Type B pancreatic cell (in vitro differentiated cells): ENCODE data around the gene TP53TG3E. TPM values are rescaled to one million over a fixed set of nuclear protein-coding genes. Genes with fewer than 3 reads are reported as not detected.
A peak's percentile ranks its signal among the peaks of the same experiment; 100 is the strongest.
"Not testable (repeated sequence)": the region's sequence is repeated elsewhere in the genome, so short reads cannot be mapped to it uniquely, and the experiment has no call there.

Source experiments
- DNase-seq: peaks from one replicate; pipeline ENCODE4 v3.0.0; 2021; ENCODE audit warnings: mixed read lengths; ENCODE audit not compliant: unreplicated experiment; ENCODE audit errors: extremely low spot score
- H3K27ac Mint-ChIP-seq: 2 replicates; pipeline ENCODE4 v1.8.0; 2021; ENCODE audit warnings: mild to moderate bottlenecking, mixed read lengths
- H3K27me3 Mint-ChIP-seq: 2 replicates; pipeline ENCODE4 v1.8.0; 2021; ENCODE audit warnings: mixed read lengths
- H3K36me3 Mint-ChIP-seq: 2 replicates; pipeline ENCODE4 v1.8.0; 2021; ENCODE audit warnings: mixed read lengths
- H3K4me1 Mint-ChIP-seq: one replicate; pipeline ENCODE4 v1.8.0; 2021; ENCODE audit warnings: mixed read lengths; ENCODE audit not compliant: unreplicated experiment
- H3K4me3 Mint-ChIP-seq: 2 replicates; pipeline ENCODE4 v1.8.0; 2021; ENCODE audit warnings: mild to moderate bottlenecking, mixed read lengths
- H3K9me3 Mint-ChIP-seq: 2 replicates; pipeline ENCODE4 v1.8.0; 2021; ENCODE audit warnings: mixed read lengths
- long read RNA-seq: library from polyadenylated mRNA; unstranded; transcript quantifications from one replicate; pipeline ENCODE4 v2.0.0, GENCODE V29; 2020
- total RNA-seq: library from RNA; stranded (reverse); gene quantifications from 2 replicates; pipeline ENCODE4 v1.2.1, GENCODE V29; 2021; ENCODE audit warnings: low replicate concordance

TP53TG3E gene
- total RNA-seq = not detected in 2 replicates
- long read RNA-seq = 0 reads

- H3K27ac Mint-ChIP-seq, H3K4me1 Mint-ChIP-seq, H3K27me3 Mint-ChIP-seq, H3K9me3 Mint-ChIP-seq, H3K4me3 Mint-ChIP-seq, H3K36me3 Mint-ChIP-seq, DNase-seq: not testable (repeated sequence)
These were observed at the start of gene TP53TG3E for GRCh38 chr16:33304006-33304405. TP53TG3E (plus strand) TSS chr16:33304306; CDS start chr16:33304374, 68 bp downstream.

GRCh38 chr16:33336226-33337012 is 32.3 kb downstream of the TP53TG3E start:
- DNase-seq = peak; percentile 95
- H3K4me1 Mint-ChIP-seq, H3K4me3 Mint-ChIP-seq, H3K27ac Mint-ChIP-seq, H3K9me3 Mint-ChIP-seq, H3K27me3 Mint-ChIP-seq, H3K36me3 Mint-ChIP-seq: not testable (repeated sequence)

GRCh38 chr16:33337627-33338542 is 33.8 kb downstream of the TP53TG3E start:
- not testable (repeated sequence) for H3K27me3 Mint-ChIP-seq, H3K27ac Mint-ChIP-seq, H3K36me3 Mint-ChIP-seq, H3K4me1 Mint-ChIP-seq, H3K4me3 Mint-ChIP-seq, H3K9me3 Mint-ChIP-seq
- DNase-seq = peak; percentile 91

GRCh38 chr16:33338543-33338951 is 34.4 kb downstream of the TP53TG3E start:
- H3K4me3 Mint-ChIP-seq, H3K9me3 Mint-ChIP-seq, H3K27ac Mint-ChIP-seq, H3K4me1 Mint-ChIP-seq, H3K36me3 Mint-ChIP-seq, H3K27me3 Mint-ChIP-seq: not testable (repeated sequence)
- DNase-seq = peak; percentile 76

GRCh38 chr16:33339093-33340061 is 35.3 kb downstream of the TP53TG3E start:
- H3K9me3 Mint-ChIP-seq, H3K27me3 Mint-ChIP-seq, H3K4me3 Mint-ChIP-seq, H3K27ac Mint-ChIP-seq, H3K4me1 Mint-ChIP-seq, H3K36me3 Mint-ChIP-seq: not testable (repeated sequence)
- DNase-seq = peak; percentile 95

Other genes with a start within 250 kb of the TP53TG3E start
- gene TP53TG3C, start 110.1 kb upstream of the TP53TG3E start, total RNA-seq = not detected in 2 replicates
- gene TP53TG3B, start 56.5 kb downstream of the TP53TG3E start, total RNA-seq = not detected in 2 replicates
- gene TP53TG3F, start 155.3 kb downstream of the TP53TG3E start, total RNA-seq = not detected in 2 replicates